AG09309 (cell line): Measurements from ENCODE around the gene FNDC5.
A peak's percentile ranks its signal among the peaks of the same experiment; 100 is the strongest.

Source experiments
- DNase-seq: peaks from one replicate; pipeline ENCODE4 v3.0.0-alpha.2; 2010; ENCODE audit warnings: low read depth
- H3K4me3 ChIP-seq: 2 replicates; pipeline ENCODE4 v1.5.1; 2011; ENCODE audit warnings: mild to moderate bottlenecking, low read depth, low read length, moderate library complexity; ENCODE audit not compliant: control insufficient read depth
- CTCF ChIP-seq: IDR thresholded peaks from 2 replicates; pipeline ENCODE4 v1.5.1; 2011; ENCODE audit warnings: mild to moderate bottlenecking, low read depth, low read length, inconsistent platforms; ENCODE audit not compliant: insufficient read depth, control insufficient read depth; ENCODE audit errors: missing control alignments

The FNDC5 gene

GRCh38 chr1:32888677-32889420, 18.1 kb upstream of the FNDC5 start:
- no peak overlapping the region for H3K4me3 ChIP-seq
- DNase-seq = no peak
- TF ChIP-seq CTCF = no peak

DNA sequence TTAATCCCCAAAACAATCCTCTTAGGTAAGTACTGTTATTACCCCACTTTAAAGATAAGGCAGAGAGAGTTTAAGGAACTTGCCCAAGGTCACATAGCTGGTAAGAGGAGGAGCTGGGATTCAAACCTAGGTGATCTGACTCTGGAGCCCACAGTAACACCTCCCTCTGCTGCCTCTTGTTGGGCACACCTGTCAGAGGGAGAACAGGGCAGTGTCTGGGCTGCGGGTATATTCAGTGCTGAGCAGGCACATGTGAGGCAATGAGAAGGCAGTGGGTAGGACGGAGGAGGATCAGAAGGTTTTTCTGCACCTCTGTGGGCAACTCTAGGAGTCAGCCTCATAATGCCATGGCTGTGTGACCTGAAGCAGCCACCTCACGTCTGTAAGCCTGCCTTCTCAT, 17.4 kb upstream of the FNDC5 start:
- no peak overlapping the region for H3K4me3 ChIP-seq
- no peak for DNase-seq
- no peak for TF ChIP-seq CTCF

- no peak for TF ChIP-seq CTCF
- DNase-seq = no peak
- no peak overlapping the region for H3K4me3 ChIP-seq
These were observed 16.9 kb upstream of the FNDC5 start for GRCh38 chr1:32887623-32888022.

DNA sequence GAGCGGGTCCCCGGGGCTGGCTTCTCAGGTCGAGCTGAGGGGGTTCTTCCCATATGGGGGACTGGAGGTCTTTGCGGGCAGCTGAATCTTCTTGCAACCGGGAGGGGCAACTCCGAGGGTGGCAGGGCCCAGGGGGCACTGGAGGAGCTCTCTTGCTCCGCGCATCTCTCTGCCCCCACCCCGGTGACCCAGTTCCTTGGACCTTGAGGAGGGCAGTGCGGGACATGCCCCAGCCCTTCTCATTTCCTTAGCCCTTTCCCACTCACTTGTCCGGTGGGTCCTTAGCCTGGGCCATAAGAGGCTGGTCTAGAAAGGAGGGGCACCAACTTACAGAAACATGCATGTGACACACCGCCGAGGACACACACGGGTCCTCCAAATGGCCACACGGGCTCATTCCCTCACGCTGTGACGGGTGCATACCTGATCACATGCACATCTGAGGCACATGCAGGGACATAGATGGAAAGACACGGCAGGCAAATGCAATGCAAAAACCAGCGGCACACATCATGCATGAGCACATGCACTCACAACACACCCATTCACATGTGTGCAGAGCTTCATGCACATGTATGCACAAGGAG, 16.2 kb upstream of the FNDC5 start:
- TF ChIP-seq CTCF = no peak
- no peak for DNase-seq
- no peak overlapping the region for H3K4me3 ChIP-seq

DNA sequence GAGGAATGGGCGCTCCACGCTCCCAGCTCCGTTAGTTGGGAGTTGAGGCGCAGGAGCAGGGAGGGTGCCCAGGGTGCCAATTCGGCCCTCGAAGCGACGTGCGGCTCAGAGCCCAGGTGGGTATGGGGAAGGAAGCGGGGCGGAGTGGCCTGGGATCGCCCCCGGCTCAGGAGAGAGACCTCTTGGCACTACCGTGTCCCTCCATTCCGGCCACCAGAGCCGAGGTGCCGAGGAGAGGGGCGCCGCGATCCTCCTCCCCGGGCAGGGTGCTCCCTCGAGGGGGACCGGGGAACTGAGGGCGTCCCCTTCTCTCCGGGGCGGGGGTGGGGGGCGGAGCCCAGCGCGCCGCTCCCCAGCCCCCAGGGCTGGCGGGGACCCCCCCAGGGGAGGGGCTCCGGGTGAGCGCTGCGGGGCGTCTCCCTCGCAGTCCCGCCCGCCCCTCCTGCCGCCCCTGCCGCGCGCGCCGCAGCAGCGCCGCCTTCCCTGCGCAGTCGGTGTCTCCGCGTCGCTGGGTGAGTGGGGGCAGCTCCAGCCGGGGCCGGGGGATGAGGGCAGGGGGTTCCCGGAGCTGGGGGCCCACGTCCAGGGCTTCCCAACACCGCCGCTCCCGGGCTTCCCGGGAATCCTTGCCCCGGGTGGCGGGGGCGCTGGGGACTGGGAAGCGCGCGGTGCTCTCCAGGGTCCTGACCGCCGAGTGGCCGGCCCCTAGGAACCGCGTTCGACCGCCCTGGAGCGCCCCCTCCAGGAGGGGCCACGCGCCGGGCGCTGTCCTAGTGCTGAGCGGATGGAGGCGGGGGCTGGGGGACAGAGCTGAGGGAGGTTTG, 15.5 kb upstream of the FNDC5 start, which contains the start of gene HPCA:
TSS of gene HPCA (plus strand) at position 488 of the 824 bp plus-strand sequence. CDS start 2,408 bp downstream, outside the sequence.
- no peak for DNase-seq
- TF ChIP-seq CTCF = peak; percentile 72
- no peak within 1 kb of the TSS for H3K4me3 ChIP-seq

- H3K4me3 ChIP-seq = no peak overlapping the region
- no peak for TF ChIP-seq CTCF
- DNase-seq = no peak
These were observed 14.9 kb upstream of the FNDC5 start for GRCh38 chr1:32885676-32886003.
